Epithelial cell of prostate (primary cell): ENCODE measurements around the gene AURKAIP1.
"Not testable (repeated sequence)": the region's sequence is repeated elsewhere in the genome, so short reads cannot be mapped to it uniquely, and the experiment has no call there.

ENCODE experiments used
- DNase-seq: peaks from one replicate; pipeline ENCODE4 v3.0.0-alpha.2; 2011; ENCODE audit warnings: low read depth, low spot score
- H3K27ac ChIP-seq: fragments of 450-650 bp; 2 replicates; pipeline ENCODE4 v1.5.1; 2017; ENCODE audit warnings: mild to moderate bottlenecking

AURKAIP1 gene

DNA sequence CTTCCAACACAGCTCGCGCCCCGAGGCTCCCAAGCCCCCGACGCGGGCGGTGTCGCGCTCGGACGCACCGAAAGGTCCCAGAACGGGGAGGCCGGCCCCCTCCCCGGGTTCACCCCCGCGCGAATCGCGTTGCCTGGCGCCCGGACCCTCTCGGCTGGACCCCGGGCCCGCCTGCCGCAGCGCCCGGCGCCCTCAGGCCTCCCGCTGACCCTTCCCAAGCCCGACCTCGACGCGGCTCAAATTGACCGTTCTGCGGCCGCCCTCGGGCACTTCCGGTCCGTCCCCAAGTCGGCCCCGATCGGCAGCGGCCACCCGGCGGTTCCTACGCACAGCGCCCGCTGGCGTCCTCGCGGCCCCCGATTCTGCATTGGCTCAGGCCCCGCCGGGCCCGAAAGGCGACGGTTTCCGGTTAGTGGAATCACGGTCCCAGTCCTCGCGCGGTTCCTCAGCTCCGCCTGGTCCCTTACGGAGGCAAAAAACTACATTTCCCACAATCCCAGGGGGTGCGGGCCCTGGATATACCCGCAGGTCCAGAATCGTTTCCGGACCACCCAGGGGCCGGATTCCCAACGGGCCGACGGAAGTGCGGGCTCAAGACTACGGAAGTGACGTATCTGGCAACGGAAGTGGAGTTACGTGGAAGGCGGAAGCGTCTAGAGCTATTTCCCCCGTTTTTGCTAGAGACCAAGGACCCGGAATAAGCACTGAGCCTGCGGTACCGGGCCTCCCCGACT, at the start of gene AURKAIP1:
TSS of gene AURKAIP1 (minus strand) at position 279 of the 734 bp plus-strand sequence. CDS start 451 bp downstream, outside the sequence.
- peak within 1 kb of the TSS; percentile 87 for H3K27ac ChIP-seq
- peak; percentile 99 for DNase-seq

DNA sequence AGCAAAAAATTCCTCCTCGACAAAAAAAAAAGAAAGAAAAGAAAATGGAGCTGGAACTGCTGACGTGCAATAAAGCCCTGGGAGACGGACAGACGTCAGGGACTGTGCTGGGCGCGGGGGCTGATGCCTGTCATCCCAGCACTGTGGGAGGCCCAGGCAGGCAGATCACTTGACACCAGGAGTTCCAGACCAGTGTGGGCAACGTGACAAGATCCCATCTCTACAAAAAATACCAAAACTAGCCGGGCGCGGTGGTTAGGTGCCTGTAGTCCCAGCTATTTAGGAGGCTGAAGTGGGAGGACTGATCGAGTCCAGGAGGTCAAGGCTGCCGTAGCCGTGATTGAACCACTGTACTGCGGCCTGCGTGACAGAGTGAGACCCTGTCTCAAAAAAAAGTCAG, 49.7 kb upstream of the AURKAIP1 start:
- no peak overlapping the region for H3K27ac ChIP-seq
- no peak for DNase-seq

DNA sequence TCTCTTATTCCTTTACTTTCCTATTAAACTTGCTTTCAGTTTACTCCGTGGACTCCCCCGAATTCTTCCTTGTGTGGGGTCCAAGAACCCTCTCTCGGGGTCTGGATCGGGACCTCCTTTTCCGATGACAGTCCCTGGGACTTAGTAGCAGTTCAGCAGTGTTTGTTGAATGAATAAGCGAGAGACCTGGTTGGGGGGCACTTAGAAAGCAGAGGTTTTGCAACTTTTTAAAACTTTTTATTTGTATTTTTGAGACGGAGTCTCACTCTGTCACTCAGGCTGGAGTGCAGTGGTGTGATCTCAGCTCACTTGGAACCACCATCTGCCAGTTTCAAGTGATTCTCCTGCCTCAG, 48.2 kb upstream of the AURKAIP1 start:
- DNase-seq, result no peak
- H3K27ac ChIP-seq, result no peak overlapping the region

DNA sequence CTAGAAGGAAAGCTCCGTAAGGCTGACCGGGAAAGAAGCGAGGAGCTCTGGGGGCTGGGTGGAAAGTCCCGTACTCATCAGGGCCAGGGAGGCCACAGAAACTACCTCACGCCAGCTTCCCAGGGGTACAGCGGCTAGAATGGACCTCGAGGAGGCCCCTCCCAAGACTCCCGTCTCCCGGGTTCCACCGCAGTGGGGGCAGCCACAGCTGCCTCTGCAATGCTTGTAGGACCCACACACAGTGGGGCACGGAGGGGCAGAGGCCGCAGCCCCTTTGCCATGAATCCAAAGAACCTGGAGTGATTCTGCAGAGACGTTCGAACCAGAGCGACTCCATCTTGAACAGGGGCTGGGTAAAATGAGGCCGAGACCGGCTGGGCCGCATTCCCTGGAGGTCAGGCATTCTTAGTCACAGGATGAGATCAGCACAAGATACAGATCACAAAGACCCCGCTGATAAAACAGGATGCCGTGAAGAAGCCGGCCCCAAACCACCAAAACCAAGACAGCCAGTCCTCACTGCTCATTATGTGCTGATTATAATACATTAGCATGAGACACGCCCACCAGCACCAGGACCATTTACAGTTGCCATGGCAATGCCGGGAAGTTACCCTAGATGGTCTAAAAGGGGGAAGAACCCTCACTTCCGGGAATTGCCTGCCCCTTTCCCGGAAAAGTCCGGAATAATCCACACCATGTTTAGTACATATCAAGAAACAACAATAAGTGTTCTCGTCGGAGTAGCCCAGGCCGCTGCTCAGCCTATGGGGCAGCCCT, 47.6 kb upstream of the AURKAIP1 start:
- DNase-seq, result no peak
- H3K27ac ChIP-seq, result peak overlapping the region; percentile 82

DNA sequence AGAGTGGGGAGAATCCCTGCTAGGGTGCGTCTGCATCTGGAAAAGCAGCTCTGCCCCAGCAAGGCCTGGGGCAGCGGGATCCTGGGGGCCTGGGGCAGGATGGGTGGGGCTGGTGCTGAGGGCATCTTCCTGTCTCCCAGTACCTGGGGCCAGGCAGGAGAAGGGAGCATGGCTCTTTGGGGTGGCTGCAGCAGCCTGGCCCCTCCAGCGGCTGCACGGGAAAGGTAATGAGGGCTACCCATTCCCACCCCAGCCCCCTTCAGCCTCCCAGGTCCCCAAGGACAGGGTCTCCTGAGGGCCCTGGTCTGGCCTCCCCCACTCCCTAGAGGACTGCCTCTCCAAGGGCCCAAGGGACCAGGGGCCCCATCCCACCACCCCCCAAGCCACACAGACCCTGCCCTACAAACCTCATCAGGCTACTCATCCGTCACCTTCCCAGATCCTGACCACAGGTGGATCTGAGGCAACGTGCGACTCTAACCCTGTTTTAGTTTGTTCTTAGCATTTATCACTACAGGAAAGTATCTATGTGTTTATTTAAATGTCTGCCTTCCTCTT, 47.0 kb upstream of the AURKAIP1 start:
- no peak for DNase-seq
- peak overlapping the region; percentile 82 for H3K27ac ChIP-seq

DNA sequence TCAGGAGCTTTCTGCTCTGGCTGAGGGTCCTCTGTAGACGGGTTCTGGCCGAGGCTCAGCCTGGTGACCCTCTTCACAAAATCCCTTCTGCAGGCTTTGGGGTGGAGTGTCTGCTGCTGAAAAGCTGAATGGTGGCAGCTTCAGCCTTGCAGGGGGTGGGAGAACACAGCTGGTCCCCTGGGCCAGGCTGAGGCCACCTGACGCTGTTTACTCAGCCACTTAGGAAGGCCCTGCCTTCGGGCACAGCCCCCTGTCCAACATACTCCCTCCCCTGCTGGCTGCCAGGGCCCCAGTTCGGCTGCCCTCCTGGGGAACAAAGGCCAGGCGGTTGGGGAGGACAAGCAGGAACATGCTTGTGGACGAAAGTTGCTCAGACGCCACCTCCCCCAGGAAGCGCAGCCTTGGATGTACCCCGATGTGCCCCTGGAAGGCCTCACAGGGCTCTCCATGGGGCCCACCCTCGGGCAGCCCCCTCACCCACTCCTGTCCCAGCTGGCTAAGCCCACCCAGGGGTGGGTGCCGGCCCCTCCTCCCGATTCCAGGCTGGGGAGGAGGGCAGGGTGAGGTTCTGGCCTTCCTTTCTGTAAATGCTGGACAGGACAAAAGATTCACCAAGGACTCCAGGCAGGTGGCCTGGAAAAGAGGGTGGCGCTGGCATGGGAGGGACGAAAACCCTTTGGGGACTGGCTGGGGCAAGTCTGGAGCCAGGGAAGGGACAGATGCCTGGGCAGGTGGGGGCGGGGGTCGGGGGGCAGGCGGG, 46.3 kb upstream of the AURKAIP1 start, which contains the start of gene ANKRD65:
TSS of gene ANKRD65 (minus strand) at position 130 of the 760 bp plus-strand sequence. CDS start 271 bp downstream, outside the sequence.
- DNase-seq, result no peak
- peak within 1 kb of the TSS; percentile 82 for H3K27ac ChIP-seq

DNA sequence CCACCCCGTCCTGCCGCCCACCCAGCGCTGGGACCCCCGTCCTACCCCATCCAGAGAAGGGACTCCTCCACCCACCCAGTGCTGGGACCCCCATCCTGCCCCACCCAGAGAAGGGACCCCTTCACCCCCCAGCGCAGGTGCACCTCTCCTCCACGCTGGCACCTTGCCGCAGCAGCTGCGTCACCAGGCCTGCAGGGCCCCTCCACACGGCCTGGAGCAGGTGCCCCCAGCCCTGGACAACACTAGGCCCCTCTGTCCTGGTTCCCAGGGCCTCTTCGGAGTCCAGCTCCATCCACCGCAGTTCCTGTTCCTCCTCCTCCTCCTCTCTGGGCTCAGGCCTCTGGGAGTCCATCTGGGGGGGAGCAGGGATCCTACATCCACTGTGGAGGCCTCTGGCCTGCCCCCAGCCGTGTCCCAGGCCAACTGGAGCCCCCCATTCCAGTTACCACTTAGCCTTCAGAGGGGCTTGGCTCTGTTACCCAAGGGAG, 45.7 kb upstream of the AURKAIP1 start:
- no peak for DNase-seq
- H3K27ac ChIP-seq, result peak overlapping the region; percentile 82

DNA sequence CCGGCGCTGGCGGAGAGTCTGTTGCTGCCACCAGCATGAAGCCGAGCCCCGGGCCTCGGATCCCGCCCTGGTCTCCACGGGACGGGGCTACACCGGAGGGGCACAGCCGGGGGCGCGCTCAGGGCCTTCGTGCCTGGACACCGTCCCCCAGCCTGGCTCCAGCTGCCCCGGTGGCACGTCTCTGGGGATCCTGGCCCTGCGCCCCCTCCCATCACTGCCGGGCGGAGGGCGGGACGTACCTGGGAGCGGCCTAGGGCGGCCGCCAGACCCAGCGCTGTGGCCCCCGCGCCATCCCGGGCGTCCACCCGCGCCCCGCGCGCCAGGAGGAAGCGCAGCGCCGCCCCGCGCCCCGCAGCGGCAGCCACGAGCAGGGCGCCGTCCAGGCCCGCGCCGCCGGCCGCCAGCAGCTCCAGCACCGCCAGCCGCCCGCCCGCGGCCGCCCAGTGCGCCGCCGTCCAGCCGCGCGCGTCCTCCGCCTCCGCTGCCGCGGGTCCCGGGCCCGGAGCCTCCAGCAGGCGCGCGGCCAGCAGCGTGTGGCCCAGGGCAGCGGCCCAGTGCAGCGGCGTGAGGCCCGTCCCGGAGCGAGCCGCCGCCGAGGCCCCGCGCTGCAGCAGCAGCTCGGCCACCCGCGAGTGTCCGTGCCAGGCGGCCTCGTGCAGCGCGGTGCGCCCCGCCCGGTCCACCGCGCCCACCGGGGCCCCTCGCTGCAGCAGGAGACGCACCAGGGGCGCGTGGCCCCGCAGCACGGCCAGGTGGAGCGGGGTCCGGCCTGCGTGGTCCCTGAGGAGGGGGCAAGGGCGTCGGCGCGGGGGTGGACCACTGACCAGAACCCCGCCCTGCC, 45.0 kb upstream of the AURKAIP1 start:
- H3K27ac ChIP-seq, result peak overlapping the region; percentile 82
- no peak for DNase-seq

DNA sequence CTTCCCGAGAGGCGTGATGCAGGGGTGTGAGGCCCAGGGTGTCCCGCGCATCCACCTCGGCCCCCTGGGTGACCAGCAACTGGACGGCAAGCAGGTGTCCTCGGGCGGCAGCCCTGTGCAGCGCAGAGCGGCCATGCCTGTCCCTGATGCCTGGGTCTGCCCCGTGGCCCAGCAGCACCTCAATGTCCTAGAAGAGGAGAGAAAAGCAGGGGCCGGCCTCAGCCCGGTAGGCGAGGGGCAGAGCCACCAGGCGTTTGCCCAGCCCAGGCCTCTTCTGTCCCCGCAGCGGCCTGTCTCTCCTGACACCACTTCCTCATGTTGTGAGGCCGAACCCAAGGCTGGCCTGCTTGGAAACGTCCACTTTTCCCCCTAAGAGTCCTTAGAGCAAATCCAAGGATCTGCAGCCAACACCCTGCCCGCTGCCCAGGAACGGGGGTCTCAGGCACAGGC, 44.4 kb upstream of the AURKAIP1 start:
- no peak for DNase-seq

DNA sequence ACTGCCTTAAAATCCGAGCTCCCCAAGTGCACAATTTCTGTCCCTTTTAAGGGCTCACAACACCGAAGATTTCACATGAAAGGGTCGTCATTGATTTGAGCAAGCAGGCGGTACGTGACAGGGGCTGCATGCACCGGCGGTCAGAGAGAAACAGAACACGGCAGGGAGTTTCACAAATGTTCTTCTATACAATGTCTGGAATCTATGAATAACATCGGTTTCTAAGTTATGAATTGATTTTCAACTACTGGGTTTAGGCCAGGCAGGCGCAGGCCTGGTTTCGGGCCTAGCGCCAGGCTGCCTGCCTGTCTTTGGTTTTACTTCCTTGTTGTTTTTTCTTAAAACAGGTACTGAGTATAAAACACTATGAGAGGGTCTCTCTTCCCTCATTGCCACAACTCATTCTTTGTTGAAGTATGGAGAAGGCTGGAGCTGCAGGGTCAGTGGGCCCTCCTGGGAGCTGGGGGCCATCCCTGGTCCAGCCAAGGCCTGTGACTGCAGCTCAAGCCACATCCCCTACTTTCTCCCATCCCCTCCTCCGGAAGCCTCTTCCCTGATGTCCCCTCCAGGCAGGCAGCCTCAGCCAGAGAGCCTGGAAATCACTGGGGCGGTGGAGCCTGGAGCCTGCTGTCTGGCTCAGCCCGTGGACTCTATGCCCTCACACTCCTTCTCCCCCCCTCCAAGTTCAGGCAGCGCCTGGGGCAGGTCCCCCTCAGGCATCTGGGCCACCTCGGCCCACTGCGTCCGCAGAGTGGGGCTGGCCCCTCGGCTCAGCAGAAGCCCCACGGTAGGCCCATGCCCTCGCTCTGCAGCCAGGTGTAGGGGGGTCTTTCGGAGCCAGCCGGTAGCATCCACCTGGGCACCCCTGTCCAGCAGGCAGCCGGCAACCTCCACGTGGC, 43.7 kb upstream of the AURKAIP1 start:
- no peak for DNase-seq
- H3K27ac ChIP-seq, result peak overlapping the region; percentile 82

More for the DNA sequence above, 44.4 kb upstream of the AURKAIP1 start:
- peak overlapping the region; percentile 82 for H3K27ac ChIP-seq

DNA sequence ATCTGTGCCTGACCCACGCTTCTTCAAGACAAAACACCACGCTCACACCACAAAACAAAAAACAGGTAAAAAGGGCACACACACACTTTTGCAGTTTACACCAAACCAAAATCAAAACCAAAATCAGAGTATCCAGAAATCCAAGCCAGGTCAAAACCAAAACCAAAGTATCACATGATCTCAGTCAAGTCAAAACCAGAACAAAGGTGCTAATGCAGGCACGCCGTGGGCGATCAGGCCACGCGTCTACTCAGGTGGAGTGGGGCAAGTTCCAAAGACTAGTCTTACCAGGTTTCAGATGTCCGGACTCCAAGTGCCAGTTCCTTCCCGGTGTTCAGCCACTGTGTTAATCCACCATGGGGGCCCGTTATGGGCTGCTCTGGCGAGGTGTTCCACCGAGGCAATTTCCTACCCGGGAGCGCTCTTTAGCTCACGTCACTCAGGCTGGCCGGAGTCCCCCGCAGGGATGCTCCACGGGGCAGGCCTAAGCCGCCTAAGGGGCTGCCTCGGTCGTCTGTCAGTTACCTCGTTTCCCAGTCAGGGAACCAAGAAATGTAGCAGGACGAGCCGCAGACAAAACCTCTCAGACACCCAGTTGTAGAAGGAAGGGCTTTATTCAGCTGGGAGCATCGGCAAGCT, 42.9 kb upstream of the AURKAIP1 start:
- not testable (repeated sequence) for DNase-seq
- H3K27ac ChIP-seq, result peak overlapping the region; percentile 82

DNA sequence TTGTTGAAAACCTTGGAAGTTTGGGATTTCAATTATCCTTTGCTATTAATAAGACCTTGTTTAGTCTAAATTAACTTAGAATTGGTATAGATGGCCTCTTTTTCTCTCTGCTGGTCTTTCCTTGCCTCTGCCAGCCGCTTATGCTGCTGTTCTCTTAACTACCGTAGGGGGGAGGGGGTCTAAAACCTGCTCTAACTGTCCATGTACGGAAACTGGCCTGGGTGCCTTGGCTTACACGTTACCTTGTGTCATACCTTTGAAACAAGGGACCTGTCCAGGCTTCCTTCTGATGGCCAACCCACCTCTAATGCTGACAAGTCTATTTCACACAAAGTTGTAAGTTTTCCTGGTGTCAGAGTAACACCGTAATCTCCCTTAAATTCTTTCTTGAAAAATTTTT, 42.4 kb upstream of the AURKAIP1 start:
- DNase-seq, result not testable (repeated sequence)
- peak overlapping the region; percentile 82 for H3K27ac ChIP-seq

DNA sequence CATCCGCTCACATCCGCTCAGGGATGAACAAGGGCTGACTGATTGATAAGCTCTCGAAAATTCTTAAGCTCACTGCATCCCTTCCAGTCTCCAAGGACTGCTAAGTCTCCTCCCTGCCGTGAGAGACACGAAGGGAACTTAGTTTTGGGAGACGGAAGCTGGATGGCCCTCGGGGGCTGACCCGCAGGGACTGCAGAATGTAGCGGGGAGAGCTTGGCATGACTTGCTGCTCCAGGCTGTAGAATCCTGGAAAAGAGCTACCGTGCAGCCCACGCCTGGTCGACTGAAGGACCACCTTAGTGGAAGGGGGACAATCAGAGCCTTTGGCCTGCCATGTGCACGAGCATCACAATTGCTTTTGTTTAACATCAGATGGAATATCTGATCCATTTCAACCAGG, 40.7 kb upstream of the AURKAIP1 start:
- no peak for DNase-seq
- no peak overlapping the region for H3K27ac ChIP-seq

DNA sequence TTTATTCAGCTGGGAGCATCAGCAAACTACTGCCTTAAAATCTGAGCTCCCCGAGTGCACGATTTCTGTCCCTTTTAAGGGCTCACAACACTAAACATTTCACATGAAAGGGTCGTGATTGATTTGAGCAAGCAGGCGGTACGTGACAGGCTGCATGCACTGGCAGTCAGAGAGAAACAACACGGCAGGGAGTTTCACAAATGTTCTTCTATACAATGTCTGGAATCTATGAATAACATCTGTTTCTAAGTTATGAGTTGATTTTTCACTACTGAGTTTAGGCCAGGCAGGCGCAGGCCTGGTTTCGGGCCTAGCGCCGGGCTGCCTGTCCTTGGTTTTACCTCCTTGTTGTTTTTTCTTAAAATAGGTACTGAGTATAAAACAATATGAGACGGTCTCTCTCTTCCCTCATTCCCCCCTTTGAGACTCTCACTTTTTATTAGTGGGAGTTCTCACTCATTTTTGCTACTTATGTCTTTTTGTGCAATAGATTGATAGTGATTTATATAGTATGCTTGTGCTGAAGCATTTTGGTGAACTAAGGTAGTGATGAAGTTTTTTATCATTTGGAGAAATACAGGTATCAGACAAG, 37.4 kb upstream of the AURKAIP1 start:
- not testable (repeated sequence) for H3K27ac ChIP-seq, DNase-seq

DNA sequence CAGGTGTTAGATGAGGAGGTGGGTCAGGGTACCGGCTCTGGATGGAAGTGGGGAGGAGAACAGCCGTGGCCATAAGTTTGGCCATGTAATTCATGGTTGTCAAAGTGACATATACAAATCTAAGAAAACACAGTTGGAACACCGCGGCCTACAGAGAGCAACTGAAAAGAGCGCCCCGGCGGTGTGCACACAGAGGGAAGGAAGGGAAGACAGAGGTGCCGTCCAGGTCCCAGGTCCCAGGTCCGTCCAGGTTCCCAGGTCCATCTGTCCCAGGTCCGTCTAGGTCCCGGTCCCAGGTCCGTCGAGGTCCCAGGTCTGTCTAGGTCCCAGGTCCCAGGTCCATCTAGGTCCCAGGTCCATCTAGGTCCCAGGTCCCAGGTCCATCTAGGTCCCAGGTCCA, 36.6 kb upstream of the AURKAIP1 start:
- DNase-seq, result no peak
- H3K27ac ChIP-seq, result no peak overlapping the region

DNA sequence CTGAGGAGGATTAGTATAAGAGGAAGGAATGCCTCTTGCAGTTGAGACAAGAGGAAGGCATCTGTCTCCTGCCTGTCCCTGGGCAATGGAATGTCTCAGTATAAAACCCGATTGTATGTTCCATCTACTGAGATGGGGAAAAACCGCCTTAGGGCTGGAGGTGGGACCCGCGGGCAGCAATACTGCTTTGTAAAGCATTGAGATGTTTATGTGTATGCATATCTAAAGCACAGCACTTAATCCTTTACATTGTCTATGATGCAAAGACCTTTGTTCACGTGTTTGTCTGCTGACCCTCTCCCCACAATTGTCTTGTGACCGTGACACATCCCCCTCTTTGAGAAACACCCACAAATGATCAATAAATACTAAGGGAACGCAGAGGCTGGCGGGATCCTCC, 35.2 kb upstream of the AURKAIP1 start:
- H3K27ac ChIP-seq, DNase-seq: not testable (repeated sequence)

DNA sequence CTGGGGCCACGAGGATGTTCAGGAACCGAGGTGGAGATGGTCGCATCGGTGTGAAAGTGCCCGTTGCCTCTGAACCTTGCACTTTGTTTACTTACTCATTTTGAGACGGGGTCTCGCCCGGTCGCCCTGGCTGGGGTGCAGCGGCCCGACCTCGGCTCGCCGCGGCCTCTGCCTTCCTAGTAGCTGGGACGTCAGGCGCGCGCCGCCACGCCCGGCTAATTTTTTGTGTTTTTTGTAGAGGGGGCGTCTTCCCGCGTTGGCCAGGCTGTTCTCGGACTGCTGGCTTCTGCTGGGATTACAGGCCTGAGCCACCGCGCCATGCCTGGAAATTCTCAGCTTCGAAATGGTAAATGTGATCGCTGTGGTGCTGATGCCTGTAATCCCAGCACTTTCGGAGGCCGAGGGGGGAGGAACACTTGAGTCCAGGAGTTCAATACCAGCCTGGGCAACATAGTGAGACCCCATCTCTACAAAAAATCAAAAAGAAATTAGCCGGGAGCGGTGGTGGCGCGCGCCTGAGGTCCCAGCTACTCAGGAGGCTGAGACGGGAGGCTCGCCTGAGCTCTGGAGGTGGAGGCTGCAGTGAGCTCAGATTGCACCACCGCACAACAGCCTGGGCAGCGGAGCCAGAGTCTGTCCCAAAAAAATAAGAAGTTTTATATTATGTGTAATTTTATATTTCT, 32.8 kb upstream of the AURKAIP1 start:
- no peak for DNase-seq
- H3K27ac ChIP-seq, result peak overlapping the region; percentile 69
